MG63 (cell line): Measurements from ENCODE around the gene RIPOR2. TPM values are rescaled to one million over a fixed set of nuclear protein-coding genes. Genes with fewer than 3 reads are reported as not detected.
A peak's percentile ranks its signal among the peaks of the same experiment; 100 is the strongest.

Experiments used
- DNase-seq: peaks from one replicate; pipeline ENCODE4 v3.0.0-alpha.2; 2020
- H3K27me3 ChIP-seq: fragments of 250-450 bp; sonication (Bioruptor Pico); 2 replicates; pipeline ENCODE4 v1.5.1; 2020; ENCODE audit warnings: mild to moderate bottlenecking, moderate library complexity
- H3K36me3 ChIP-seq: fragments of 250-450 bp; sonication (Bioruptor Pico); 2 replicates; pipeline ENCODE4 v1.5.1; 2020; ENCODE audit warnings: mild to moderate bottlenecking, moderate library complexity
- H3K4me3 ChIP-seq: fragments of 250-450 bp; sonication (Bioruptor Pico); 2 replicates; pipeline ENCODE4 v1.5.1; 2020; ENCODE audit warnings: mild to moderate bottlenecking, moderate library complexity
- H3K9me3 ChIP-seq: fragments of 250-450 bp; sonication (Bioruptor Pico); 2 replicates; pipeline ENCODE4 v1.5.1; 2020; ENCODE audit warnings: mild to moderate bottlenecking, moderate library complexity
- total RNA-seq: library from RNA; depleted of rRNA; stranded (reverse); fragments of >200 nt; shearing (Covaris generic); gene quantifications from 2 replicates; pipeline ENCODE4 v1.2.3, GENCODE V29; 2014; ENCODE audit warnings: low replicate concordance

The RIPOR2 gene
- total RNA-seq, 1 experiment from 2014 or later, result 0.40 TPM

- H3K27me3 ChIP-seq, result no peaks in the 10 kb centered on the region
- H3K9me3 ChIP-seq, result no peaks in the 10 kb centered on the region
- no peak for DNase-seq
- H3K36me3 ChIP-seq, result no peaks in the 10 kb centered on the region
- no peak overlapping the region for H3K4me3 ChIP-seq
These were observed 79.5 kb downstream of the RIPOR2 start for GRCh38 chr6:24856246-24856599.

GRCh38 chr6:24855395-24856245 lies 80.1 kb downstream of the RIPOR2 start:
- Histone ChIP-seq H3K27me3 (no peaks in the 10 kb centered on the region), H3K4me3 (no peak overlapping the region), H3K9me3 (no peaks in the 10 kb centered on the region), H3K36me3 (no peaks in the 10 kb centered on the region)
- DNase-seq, result peak; percentile 10

GRCh38 chr6:24854077-24854666 lies 81.6 kb downstream of the RIPOR2 start:
- H3K9me3 ChIP-seq, result no peaks in the 10 kb centered on the region
- H3K36me3 ChIP-seq, result no peaks in the 10 kb centered on the region
- H3K4me3 ChIP-seq, result no peak overlapping the region
- DNase-seq, result no peak
- no peaks in the 10 kb centered on the region for H3K27me3 ChIP-seq

GRCh38 chr6:24851086-24851485 lies 84.7 kb downstream of the RIPOR2 start:
- no peak for DNase-seq

GRCh38 chr6:24849713-24850112 lies 86.0 kb downstream of the RIPOR2 start:
- no peaks in the 10 kb centered on the region for H3K9me3 ChIP-seq
- no peak overlapping the region for H3K4me3 ChIP-seq
- H3K36me3 ChIP-seq, result no peaks in the 10 kb centered on the region
- DNase-seq, result no peak
- no peaks in the 10 kb centered on the region for H3K27me3 ChIP-seq

More at GRCh38 chr6:24851086-24851485, 84.7 kb downstream of the RIPOR2 start:
- Histone ChIP-seq H3K4me3 (no peak overlapping the region), H3K27me3 (no peaks in the 10 kb centered on the region), H3K9me3 (no peaks in the 10 kb centered on the region), H3K36me3 (no peaks in the 10 kb centered on the region)

- no peak for DNase-seq
- H3K27me3 ChIP-seq, result no peaks in the 10 kb centered on the region
- no peak overlapping the region for H3K4me3 ChIP-seq
- H3K9me3 ChIP-seq, result no peaks in the 10 kb centered on the region
- no peaks in the 10 kb centered on the region for H3K36me3 ChIP-seq
These were observed 87.3 kb downstream of the RIPOR2 start for GRCh38 chr6:24848461-24848860.

- Histone ChIP-seq H3K36me3 (no peaks in the 10 kb centered on the region), H3K27me3 (no peaks in the 10 kb centered on the region), H3K9me3 (no peaks in the 10 kb centered on the region), H3K4me3 (no peak overlapping the region)
- no peak for DNase-seq
These were observed 88.4 kb downstream of the RIPOR2 start for GRCh38 chr6:24847402-24847801.

- H3K4me3 ChIP-seq, result no peak overlapping the region
These were observed 90.2 kb downstream of the RIPOR2 start for GRCh38 chr6:24845578-24845977.

GRCh38 chr6:24844903-24845302 lies 90.9 kb downstream of the RIPOR2 start:
- DNase-seq, result no peak
- Histone ChIP-seq H3K27me3 (no peaks in the 10 kb centered on the region), H3K4me3 (no peak overlapping the region), H3K9me3 (no peaks in the 10 kb centered on the region), H3K36me3 (no peaks in the 10 kb centered on the region)

More at GRCh38 chr6:24845578-24845977, 90.2 kb downstream of the RIPOR2 start:
- Histone ChIP-seq H3K36me3 (no peaks in the 10 kb centered on the region), H3K9me3 (no peaks in the 10 kb centered on the region), H3K27me3 (no peaks in the 10 kb centered on the region)
- DNase-seq, result no peak

GRCh38 chr6:24844061-24844460 lies 91.7 kb downstream of the RIPOR2 start:
- Histone ChIP-seq H3K36me3 (no peaks in the 10 kb centered on the region), H3K9me3 (no peaks in the 10 kb centered on the region), H3K27me3 (no peaks in the 10 kb centered on the region), H3K4me3 (no peak overlapping the region)
- no peak for DNase-seq

GRCh38 chr6:24840187-24840586 lies 95.6 kb downstream of the RIPOR2 start:
- no peaks in the 10 kb centered on the region for H3K36me3 ChIP-seq
- H3K4me3 ChIP-seq, result no peak overlapping the region
- no peaks in the 10 kb centered on the region for H3K27me3 ChIP-seq
- no peak for DNase-seq
- no peaks in the 10 kb centered on the region for H3K9me3 ChIP-seq

GRCh38 chr6:24838994-24839393 lies 96.8 kb downstream of the RIPOR2 start:
- Histone ChIP-seq H3K4me3 (no peak overlapping the region), H3K9me3 (no peaks in the 10 kb centered on the region), H3K36me3 (no peaks in the 10 kb centered on the region), H3K27me3 (no peaks in the 10 kb centered on the region)
- DNase-seq, result no peak

GRCh38 chr6:24838081-24838480 lies 97.7 kb downstream of the RIPOR2 start:
- Histone ChIP-seq H3K9me3 (no peaks in the 10 kb centered on the region), H3K4me3 (no peak overlapping the region), H3K27me3 (no peaks in the 10 kb centered on the region), H3K36me3 (no peaks in the 10 kb centered on the region)
- DNase-seq, result peak; percentile 5

GRCh38 chr6:24836109-24836508 lies 99.7 kb downstream of the RIPOR2 start:
- no peak for DNase-seq
- H3K27me3 ChIP-seq, result no peaks in the 10 kb centered on the region
- no peak overlapping the region for H3K4me3 ChIP-seq
- H3K36me3 ChIP-seq, result no peaks in the 10 kb centered on the region
- H3K9me3 ChIP-seq, result no peaks in the 10 kb centered on the region

GRCh38 chr6:24833711-24834386 lies 101.9 kb downstream of the RIPOR2 start:
- no peaks in the 10 kb centered on the region for H3K9me3 ChIP-seq
- no peak for DNase-seq
- H3K27me3 ChIP-seq, result no peaks in the 10 kb centered on the region
- no peaks in the 10 kb centered on the region for H3K36me3 ChIP-seq
- H3K4me3 ChIP-seq, result no peak overlapping the region

- no peaks in the 10 kb centered on the region for H3K9me3 ChIP-seq
- no peaks in the 10 kb centered on the region for H3K36me3 ChIP-seq
- H3K4me3 ChIP-seq, result no peak overlapping the region
- no peaks in the 10 kb centered on the region for H3K27me3 ChIP-seq
- DNase-seq, result no peak
These were observed 103.0 kb downstream of the RIPOR2 start for GRCh38 chr6:24832794-24833193.
